ENCODE measurements around the gene PDE6G.
"Not testable (repeated sequence)": the region's sequence is repeated elsewhere in the genome, so short reads cannot be mapped to it uniquely, and the experiment has no call there.

Gene PDE6G

DNA sequence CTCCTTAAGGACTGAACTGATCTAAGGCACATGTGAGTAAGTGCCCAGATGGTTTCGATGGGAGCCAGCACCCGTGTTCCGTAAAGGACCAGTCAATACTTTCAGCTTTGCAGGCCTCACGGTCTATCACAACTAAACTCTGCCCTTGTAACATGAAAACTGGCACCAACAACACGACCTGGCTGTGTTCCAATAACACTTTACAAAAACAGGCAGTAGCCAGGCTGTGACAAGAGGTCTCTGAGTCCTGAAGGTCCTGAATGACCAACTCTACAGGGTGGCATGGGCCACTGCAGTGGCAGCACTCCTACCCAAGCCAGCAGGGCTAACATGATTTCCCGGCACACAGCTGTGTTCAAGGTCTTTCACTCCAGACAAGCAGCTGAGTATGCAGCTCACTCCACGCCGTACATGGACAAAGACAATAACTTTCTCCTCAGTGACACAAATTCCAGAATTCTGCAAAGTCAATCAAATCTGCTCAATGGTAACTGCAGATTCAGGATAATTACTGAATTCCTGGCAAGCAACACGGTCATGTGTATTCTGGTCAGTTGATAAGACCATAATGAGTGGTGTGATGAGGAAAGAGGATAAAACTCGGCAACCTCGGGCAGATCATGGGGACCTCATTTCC, 34.7 kb downstream of the PDE6G start:
- TF ChIP-seq, protein P1, sequence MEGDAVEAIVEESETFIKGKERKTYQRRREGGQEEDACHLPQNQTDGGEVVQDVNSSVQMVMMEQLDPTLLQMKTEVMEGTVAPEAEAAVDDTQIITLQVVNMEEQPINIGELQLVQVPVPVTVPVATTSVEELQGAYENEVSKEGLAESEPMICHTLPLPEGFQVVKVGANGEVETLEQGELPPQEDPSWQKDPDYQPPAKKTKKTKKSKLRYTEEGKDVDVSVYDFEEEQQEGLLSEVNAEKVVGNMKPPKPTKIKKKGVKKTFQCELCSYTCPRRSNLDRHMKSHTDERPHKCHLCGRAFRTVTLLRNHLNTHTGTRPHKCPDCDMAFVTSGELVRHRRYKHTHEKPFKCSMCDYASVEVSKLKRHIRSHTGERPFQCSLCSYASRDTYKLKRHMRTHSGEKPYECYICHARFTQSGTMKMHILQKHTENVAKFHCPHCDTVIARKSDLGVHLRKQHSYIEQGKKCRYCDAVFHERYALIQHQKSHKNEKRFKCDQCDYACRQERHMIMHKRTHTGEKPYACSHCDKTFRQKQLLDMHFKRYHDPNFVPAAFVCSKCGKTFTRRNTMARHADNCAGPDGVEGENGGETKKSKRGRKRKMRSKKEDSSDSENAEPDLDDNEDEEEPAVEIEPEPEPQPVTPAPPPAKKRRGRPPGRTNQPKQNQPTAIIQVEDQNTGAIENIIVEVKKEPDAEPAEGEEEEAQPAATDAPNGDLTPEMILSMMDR (IDR thresholded peaks at IDR 0.05; ENCODE audit: low read depth, low read length) = no peak
- DNase-seq (ENCODE audit: extremely low read depth, low read depth) = no peak

DNA sequence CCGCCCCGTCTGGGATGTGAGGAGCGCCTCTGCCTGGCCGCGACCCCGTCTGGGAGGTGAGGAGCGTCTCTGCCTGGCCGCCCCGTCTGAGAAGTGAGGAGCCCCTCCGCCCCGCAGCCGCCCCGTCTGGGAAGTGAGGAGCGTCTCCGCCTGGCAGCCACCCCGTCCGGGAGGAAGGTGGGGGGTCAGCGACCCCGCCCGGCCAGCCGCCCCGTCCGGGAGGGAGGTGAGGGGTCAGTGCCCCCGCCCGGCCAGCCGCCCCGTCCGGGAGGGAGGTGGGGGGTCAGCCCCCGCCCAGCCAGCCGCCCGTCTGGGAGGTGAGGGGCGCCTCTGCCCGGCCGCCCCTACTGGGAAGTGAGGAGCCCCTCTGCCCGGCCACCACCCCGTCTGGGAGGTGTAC, 38.0 kb downstream of the PDE6G start:
- not testable (repeated sequence) for DNase-seq (ENCODE audit: extremely low read depth, low read depth)

- TF ChIP-seq, protein P1 (IDR thresholded peaks at IDR 0.05; ENCODE audit: low read depth, low read length) = no peak
- DNase-seq (ENCODE audit: extremely low read depth, low read depth) = no peak
Observed at GRCh38 chr17:81616877-81617276, 39.5 kb downstream of the PDE6G start.

- TF ChIP-seq, protein P1 (IDR thresholded peaks at IDR 0.05; ENCODE audit: low read depth, low read length) = no peak
- DNase-seq (ENCODE audit: extremely low read depth, low read depth) = no peak
Observed at GRCh38 chr17:81615401-81615930, 40.9 kb downstream of the PDE6G start.

- DNase-seq (ENCODE audit: extremely low read depth, low read depth) = no peak
- TF ChIP-seq, protein P1 (IDR thresholded peaks at IDR 0.05; ENCODE audit: low read depth, low read length) = no peak
Observed at GRCh38 chr17:81612172-81612970, 44.0 kb downstream of the PDE6G start.

- no peak for DNase-seq (ENCODE audit: extremely low read depth, low read depth)
- TF ChIP-seq, protein P1 (IDR thresholded peaks at IDR 0.05; ENCODE audit: low read depth, low read length) = no peak
Observed at GRCh38 chr17:81609541-81610311, 46.6 kb downstream of the PDE6G start.

- TF ChIP-seq, protein P1 (IDR thresholded peaks at IDR 0.05; ENCODE audit: low read depth, low read length) = no peak
- no peak for DNase-seq (ENCODE audit: extremely low read depth, low read depth)
Observed at GRCh38 chr17:81608605-81609004, 47.7 kb downstream of the PDE6G start.
